GM12878 (cell line): ENCODE results near the gene HAPSTR1. TPM values are rescaled to one million over a fixed set of nuclear protein-coding genes. Genes with fewer than 3 reads are reported as not detected.

Experiments
- CBX3 ChIP-seq: fragments of 200-600 bp; sonication (generic); IDR thresholded peaks from 2 replicates; pipeline ENCODE4 v1.6.1; 2016; ENCODE audit warnings: low read depth, borderline replicate concordance
- CHD4 ChIP-seq: fragments of 200-600 bp; sonication (generic); IDR thresholded peaks from 2 replicates; pipeline ENCODE4 v1.6.1; 2016; ENCODE audit warnings: mild to moderate bottlenecking
- E2F8 ChIP-seq: fragments of 450-650 bp; IDR thresholded peaks from 2 replicates; pipeline ENCODE4 v1.6.1; 2018; ENCODE audit warnings: mild to moderate bottlenecking, low read depth, moderate library complexity; ENCODE audit not compliant: partially characterized antibody
- ELK1 ChIP-seq: IDR thresholded peaks from 2 replicates; pipeline ENCODE4 v1.6.1; 2012; ENCODE audit warnings: low read depth, low read length, improper control_type of control experiment
- KAT2A ChIP-seq: conservative IDR thresholded peaks from 2 replicates; pipeline ENCODE4 v1.6.1; 2011; ENCODE audit warnings: low read depth, low read length; ENCODE audit not compliant: control insufficient read depth
- NKRF ChIP-seq: fragments of 450-650 bp; conservative IDR thresholded peaks from 2 replicates; pipeline ENCODE4 v1.6.1; 2017; ENCODE audit warnings: mild to moderate bottlenecking, moderate library complexity
- RAD51 ChIP-seq: fragments of 450-650 bp; IDR thresholded peaks from 2 replicates; pipeline ENCODE4 v1.6.1; 2016; ENCODE audit warnings: moderate library complexity, mild to moderate bottlenecking, inconsistent platforms
- SIX5 ChIP-seq: IDR thresholded peaks from 2 replicates; pipeline ENCODE4 v1.6.1; 2011; ENCODE audit warnings: mild to moderate bottlenecking, low read depth, low read length, moderate library complexity; ENCODE audit not compliant: severe bottlenecking
- TCF7 ChIP-seq: IDR thresholded peaks from 2 replicates; pipeline ENCODE4 v1.6.1; 2014; ENCODE audit warnings: antibody characterized with exemption, borderline replicate concordance
- USF1 ChIP-seq: IDR thresholded peaks from 2 replicates; pipeline ENCODE4 v1.6.1; 2011; ENCODE audit warnings: borderline replicate concordance, low read depth, mild to moderate bottlenecking, moderate library complexity, mixed read lengths, low read length; ENCODE audit not compliant: insufficient read depth; ENCODE audit errors: extremely low read length
- USF2 ChIP-seq: IDR thresholded peaks from 2 replicates; pipeline ENCODE4 v1.6.1; 2011; ENCODE audit warnings: low read depth, low read length, improper control_type of control experiment, borderline replicate concordance
- polyA plus RNA-seq, 11 experiments: library from polyadenylated mRNA; depleted of rRNA in 4 of 11; unstranded in 6 of 11; stranded (reverse) in 5 of 11; fragments of >200 nt; fragmentation: Nextera tagmentation in 4 of 11; fragmentation: Illumina TruSeq in 1 of 11; extraction: Ambion mirVana in 4 of 11; extraction: Trizol in 1 of 11; gene quantifications; 1 replicate in 1 of 11; 2 replicates in 10 of 11; pipeline versions ENCODE4 v1.2.1 to v1.2.3, GENCODE V29; 2011 to 2016; ENCODE audit warnings: inconsistent platforms in 2 of 11, missing spikeins in 2 of 11, low read depth in 1 of 11
- total RNA-seq, 4 experiments: library from RNA; depleted of rRNA in 3 of 4; stranded (reverse); fragments of >200 nt in 3 of 4; fragmentation: Illumina TruSeq in 1 of 4; extraction: Trizol in 1 of 4; gene quantifications; 2 replicates each; pipeline versions ENCODE4 v1.2.1 to v1.2.3, GENCODE V29; 2013 to 2021

Gene HAPSTR1
- total and polyA plus RNA-seq, 10 of the 15 experiments (the other 5 are each of a cell fraction or from before 2014, with no cell fraction given) = 8.7 to 52.5 (median 23.1) TPM

GRCh38 chr16:9053006-9053601, 38.3 kb upstream of the HAPSTR1 start (continued):
- TF ChIP-seq E2F8 = no peak
- peak; percentile 63 for TF ChIP-seq USF2
- TF ChIP-seq RAD51 = peak; percentile 73; the same call in 1 of the 2 replicates
- TF ChIP-seq TCF7 = no peak
- no peak for TF ChIP-seq CHD4
- peak; percentile 76 for TF ChIP-seq SIX5
- peak; percentile 93 for TF ChIP-seq USF1
- TF ChIP-seq CBX3 = no peak
- no peak for TF ChIP-seq KAT2A
- no peak for TF ChIP-seq NKRF
- TF ChIP-seq ELK1 = no peak
